Measurements from ENCODE around the gene NFE2L2.

DNA sequence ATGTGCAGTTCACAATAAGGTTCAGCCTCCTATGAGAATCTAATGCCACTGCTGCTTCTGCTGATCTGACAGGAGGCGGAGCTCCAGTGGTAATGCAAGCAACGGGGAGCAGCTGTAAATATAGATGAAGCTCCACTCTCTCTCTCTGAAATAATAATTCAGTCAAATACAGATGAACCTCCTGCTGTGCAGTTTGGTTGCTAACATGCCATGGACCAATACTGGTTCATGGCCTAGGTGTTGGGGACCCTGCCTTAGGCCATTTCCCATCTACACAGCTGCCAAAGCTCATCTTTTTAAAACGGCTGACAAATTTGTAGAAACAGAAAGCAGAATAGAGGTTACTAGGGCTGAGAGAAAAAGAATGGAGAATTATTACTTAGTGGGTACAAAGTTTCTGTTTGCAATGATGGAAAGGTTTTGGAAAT lies 62.6 kb downstream of the NFE2L2 start:
- TF ChIP-seq CTCF (IDR thresholded peaks at IDR 0.05): no peak
- TF ChIP-seq EZH2 (IDR thresholded peaks at IDR 0.05; ENCODE audit: borderline replicate concordance, insufficient read depth, low read depth, low read length, poor library complexity, severe bottlenecking): no peak
